VCaP (cell line): Measurements from ENCODE around the gene XPO4.

Source experiments
- H3K27ac ChIP-seq: fragments of 450-650 bp; 2 replicates; pipeline ENCODE4 v1.5.1; 2017
- CTCF ChIP-seq: fragments of 450-650 bp; conservative IDR thresholded peaks from 2 replicates; pipeline ENCODE4 v1.5.1; 2017; ENCODE audit warnings: mild to moderate bottlenecking, moderate library complexity

XPO4 gene

GRCh38 chr13:20729633-20730585 is 172.6 kb downstream of the XPO4 start:
- TF ChIP-seq CTCF, result no peak
- H3K27ac ChIP-seq, result no peak overlapping the region

- TF ChIP-seq CTCF, result no peak
- no peak overlapping the region for H3K27ac ChIP-seq
Measured at GRCh38 chr13:20728579-20729311, 173.8 kb downstream of the XPO4 start.

- no peak overlapping the region for H3K27ac ChIP-seq
- no peak for TF ChIP-seq CTCF
Measured at GRCh38 chr13:20727856-20728255, 174.7 kb downstream of the XPO4 start.
